K562 (cell line): ENCODE data around the gene MTARC2. TPM values are rescaled to one million over a fixed set of nuclear protein-coding genes. Genes with fewer than 3 reads are reported as not detected.

ENCODE experiments used
- ATAC-seq: fragments of 200-7000 bp; cut with Tn5 transposase; 3 replicates; pipeline ENCODE4 v1.9.1; 2020; ENCODE audit warnings: moderate library complexity
- BruUV-seq: library from RNA; stranded (reverse); fragments of 400-500 nt; replicated peaks from 2 replicates; lab custom pipeline; 2021; lab: Mats Ljungman, UMichigan
- CTCF ChIA-PET: fragments of 300-600 bp; formaldehyde crosslinking; extraction: SDS; loops from one replicate; lab custom pipeline; 2021; ENCODE audit warnings: low intra/inter-chr PET ratio; lab: Yijun Ruan, JAX
- POLR2A ChIA-PET: fragments of 300-600, 350-650 bp; sonication (Branson Sonifier 250); formaldehyde crosslinking; extraction: SDS; loops from one replicate; lab custom pipeline; 2021; ENCODE audit warnings: antibody characterized with exemption, inconsistent platforms; lab: Yijun Ruan, JAX
- DNase-seq, 4 experiments: peaks; one replicate each; pipeline versions ENCODE4 v3.0.0 to v3.0.0-alpha.2; 2011 to 2018; ENCODE audit warnings: low spot score in 3 of 4, mixed read lengths in 3 of 4; ENCODE audit errors: extremely low read depth in 1 of 4
- FAIRE-seq: peaks from 2 replicates; lab custom pipeline; 2011; peaks lifted over from hg19 to GRCh38; lab: Jason Lieb, UNC
- H2AFZ ChIP-seq: 2 replicates; pipeline ENCODE4 v1.6.0; 2011; ENCODE audit warnings: low read depth, low read length, control low read depth, inconsistent platforms
- H3K27ac ChIP-seq: fragments of 200-600 bp; 3 replicates; pipeline ENCODE4 v1.8.0; 2011; ENCODE audit warnings: low read depth, mild to moderate bottlenecking, control low read depth, inconsistent platforms, low read length, moderate library complexity, mixed read lengths; ENCODE audit errors: extremely low read depth
- H3K27me3 ChIP-seq, 2 experiments: fragments of 300-600 bp in 1 of 2; 2 replicates in 1 of 2; 3 replicates in 1 of 2; pipeline versions ENCODE4 v1.6.0 to v1.8.0; 2011; ENCODE audit warnings: inconsistent platforms in 2 of 2, low read length in 2 of 2, mild to moderate bottlenecking in 1 of 2, mixed read lengths in 1 of 2, moderate library complexity in 1 of 2; ENCODE audit not compliant: control insufficient read depth in 2 of 2, insufficient read depth in 2 of 2
- H3K36me3 ChIP-seq: fragments of 300-600 bp; 3 replicates; pipeline ENCODE4 v1.8.0; 2011; ENCODE audit warnings: mild to moderate bottlenecking, low read length, inconsistent platforms; ENCODE audit not compliant: control insufficient read depth, insufficient read depth
- H3K4me1 ChIP-seq, 2 experiments: fragments of 200-600 bp in 1 of 2; replicated peaks in 1 of 2; 2 replicates in 1 of 2; 3 replicates in 1 of 2; pipeline versions ENCODE4 v1.5.1 to v1.8.0; 2011; ENCODE audit warnings: inconsistent platforms in 2 of 2, low read length in 2 of 2, mild to moderate bottlenecking in 1 of 2, mixed read lengths in 1 of 2, moderate library complexity in 1 of 2; ENCODE audit not compliant: control insufficient read depth in 2 of 2, insufficient read depth in 2 of 2
- H3K4me2 ChIP-seq: 2 replicates; pipeline ENCODE4 v1.6.1; 2011; ENCODE audit warnings: low read length, control low read depth, inconsistent platforms, mixed read lengths; ENCODE audit not compliant: insufficient read depth
- H3K4me3 ChIP-seq: fragments of 200-600 bp; sonication (generic), shearing (Covaris generic); 2 replicates; pipeline ENCODE4 v1.5.1; 2016; ENCODE audit warnings: control low read depth, inconsistent platforms
- H3K79me2 ChIP-seq: fragments of 200-600 bp; 3 replicates; pipeline ENCODE4 v1.8.0; 2011; ENCODE audit warnings: low read length, inconsistent platforms; ENCODE audit not compliant: control insufficient read depth, insufficient read depth
- H3K9ac ChIP-seq, 2 experiments: 2 replicates each; pipeline versions ENCODE4 v1.6.0 to v1.6.1; 2011; ENCODE audit warnings: low read depth in 2 of 2, low read length in 2 of 2, control low read depth in 1 of 2, inconsistent platforms in 1 of 2, mild to moderate bottlenecking in 1 of 2, mixed read lengths in 1 of 2; ENCODE audit not compliant: insufficient read depth in 1 of 2
- H3K9me1 ChIP-seq: one replicate; pipeline ENCODE4 v1.6.0; 2011; ENCODE audit warnings: inconsistent platforms, mild to moderate bottlenecking, low read length, moderate library complexity; ENCODE audit not compliant: control insufficient read depth, insufficient read depth
- H3K9me3 ChIP-seq: replicated peaks from 2 replicates; pipeline ENCODE4 v1.5.1; 2011; ENCODE audit warnings: low read depth, low read length, inconsistent platforms; ENCODE audit not compliant: control insufficient read depth, insufficient read depth
- H4K20me1 ChIP-seq: replicated peaks from 2 replicates; pipeline ENCODE4 v1.6.1; 2011; ENCODE audit warnings: low read length, inconsistent platforms, mixed read lengths; ENCODE audit not compliant: control insufficient read depth, insufficient read depth
- FOSL1 ChIP-seq: fragments of 200-800 bp; sonication (Bioruptor generic); conservative IDR thresholded peaks from 2 replicates; pipeline ENCODE4 v1.6.1; 2016; ENCODE audit warnings: missing genetic modification characterization, missing compliant biosample characterization
- FOXA1 ChIP-seq: fragments of 450-650 bp; IDR thresholded peaks from 2 replicates; pipeline ENCODE4 v1.6.1; 2016; ENCODE audit warnings: mild to moderate bottlenecking, borderline replicate concordance
- KHSRP ChIP-seq: fragments of 450-650 bp; IDR thresholded peaks from 2 replicates; pipeline ENCODE4 v1.6.1; 2017
- SNRNP70 ChIP-seq: fragments of 200-400 bp; formaldehyde crosslinking; optimal IDR thresholded peaks from 2 replicates; pipeline ENCODE3; 2017; ENCODE audit warnings: low read depth, low read length
- WGBS: fragments of 100-300 bp; shearing (Covaris generic); methylation state at CpG from one replicate; pipeline ENCODE4 v1.1.6; 2016; ENCODE audit warnings: low coverage, mixed read lengths; ENCODE audit not compliant: insufficient coverage; ENCODE audit errors: missing lambda C conversion rate; 5-methylcytosine and 5-hydroxymethylcytosine counted together
- in situ Hi-C: fragments of 300-500 bp; cut with MboI; formaldehyde crosslinking; loops from 4 replicates; pipeline ENCODE4 v1.15.0; 2018; ENCODE audit warnings: inconsistent platforms, mixed read lengths
- intact Hi-C: fragments of 100-400 bp; cut with micrococcal nuclease; formaldehyde crosslinking; loops from 2 replicates; pipeline ENCODE4 v1.14.2; 2022
- polyA plus RNA-seq, 8 experiments: library from polyadenylated mRNA; depleted of rRNA in 4 of 8; stranded (reverse) in 5 of 8; unstranded in 3 of 8; fragments of >200 nt; fragmentation: Nextera tagmentation in 2 of 8; fragmentation: Illumina TruSeq in 1 of 8; extraction: Ambion mirVana in 2 of 8; extraction: Trizol in 1 of 8; gene quantifications; 2 replicates each; pipeline versions ENCODE4 v1.2.1 to v1.2.3, GENCODE V29; 2011 to 2014; ENCODE audit warnings: inconsistent platforms in 1 of 8, missing spikeins in 1 of 8
- total RNA-seq, 7 experiments: library from RNA; depleted of rRNA in 6 of 7; stranded (reverse); fragments of >200 nt in 6 of 7; fragmentation: Illumina TruSeq in 2 of 7; extraction: Trizol in 2 of 7; gene quantifications; 2 replicates each; pipeline versions ENCODE4 v1.2.1 to v1.2.3, GENCODE V29; 2011 to 2021; ENCODE audit warnings: low replicate concordance in 1 of 7
- TF ChIP-seq, protein P1 (sequence below): fragments of 450-650 bp; IDR thresholded peaks from 2 replicates; pipeline ENCODE4 v1.6.1; 2014; ENCODE audit warnings: low read depth, mild to moderate bottlenecking, moderate library complexity, borderline replicate concordance
- TF ChIP-seq, protein P2 (sequence below): fragments of 450-650 bp; IDR thresholded peaks from 2 replicates; pipeline ENCODE4 v1.6.1; 2016; ENCODE audit warnings: antibody characterized with exemption

MTARC2 gene
- total and polyA plus RNA-seq, 9 of the 15 experiments (the other 6 are each of a cell fraction or from before 2014, with no cell fraction given), result 0.03 to 0.35 TPM; not detected in 7

GRCh38 chr1:220817907-220818306 is 69.8 kb downstream of the MTARC2 start:
- Histone ChIP-seq H3K9me3 (no peaks in the 10 kb centered on the region), H3K4me3 (no peak overlapping the region), H3K36me3 (no peaks in the 10 kb centered on the region), H3K4me1 (no peaks in the 10 kb centered on the region), H4K20me1 (no peaks in the 10 kb centered on the region), H3K4me2 (no peak overlapping the region), H3K27me3 (no peaks in the 10 kb centered on the region), H3K9ac (no peak overlapping the region), H3K79me2 (no peaks in the 10 kb centered on the region), H3K27ac (no peak overlapping the region), H3K9me1 (no peaks in the 10 kb centered on the region), H2AFZ (no peak overlapping the region)
- ATAC-seq, result no peak
- POLR2A ChIA-PET, result interaction anchor here (0.6 kb wide), 1 partner anchor 1579 kb away, joined by 4 read pairs; no protein-coding TSS in a partner anchor
- no TSS peak for BruUV-seq
- CTCF ChIA-PET, result no interaction called here
- intact Hi-C loops, result loop anchor here (10.0 kb wide), 1 partner anchor 197 kb away; no protein-coding TSS in a partner anchor
- TF ChIP-seq, protein P1, sequence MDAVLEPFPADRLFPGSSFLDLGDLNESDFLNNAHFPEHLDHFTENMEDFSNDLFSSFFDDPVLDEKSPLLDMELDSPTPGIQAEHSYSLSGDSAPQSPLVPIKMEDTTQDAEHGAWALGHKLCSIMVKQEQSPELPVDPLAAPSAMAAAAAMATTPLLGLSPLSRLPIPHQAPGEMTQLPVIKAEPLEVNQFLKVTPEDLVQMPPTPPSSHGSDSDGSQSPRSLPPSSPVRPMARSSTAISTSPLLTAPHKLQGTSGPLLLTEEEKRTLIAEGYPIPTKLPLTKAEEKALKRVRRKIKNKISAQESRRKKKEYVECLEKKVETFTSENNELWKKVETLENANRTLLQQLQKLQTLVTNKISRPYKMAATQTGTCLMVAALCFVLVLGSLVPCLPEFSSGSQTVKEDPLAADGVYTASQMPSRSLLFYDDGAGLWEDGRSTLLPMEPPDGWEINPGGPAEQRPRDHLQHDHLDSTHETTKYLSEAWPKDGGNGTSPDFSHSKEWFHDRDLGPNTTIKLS, result no peak
- TF ChIP-seq KHSRP (no peak), FOXA1 (no peak), FOSL1 (no peak), SNRNP70 (no peak)
- TF ChIP-seq, protein P2, sequence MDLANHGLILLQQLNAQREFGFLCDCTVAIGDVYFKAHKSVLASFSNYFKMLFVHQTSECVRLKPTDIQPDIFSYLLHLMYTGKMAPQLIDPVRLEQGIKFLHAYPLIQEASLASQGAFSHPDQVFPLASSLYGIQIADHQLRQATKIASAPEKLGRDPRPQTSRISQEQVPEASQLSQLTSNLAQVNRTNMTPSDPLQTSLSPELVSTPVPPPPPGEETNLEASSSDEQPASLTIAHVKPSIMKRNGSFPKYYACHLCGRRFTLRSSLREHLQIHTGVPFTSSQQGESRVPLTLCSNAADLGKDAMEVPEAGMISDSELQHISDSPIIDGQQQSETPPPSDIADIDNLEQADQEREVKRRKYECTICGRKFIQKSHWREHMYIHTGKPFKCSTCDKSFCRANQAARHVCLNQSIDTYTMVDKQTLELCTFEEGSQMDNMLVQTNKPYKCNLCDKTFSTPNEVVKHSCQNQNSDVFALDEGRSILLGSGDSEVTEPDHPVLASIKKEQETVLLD, result no peak
- no peak for FAIRE-seq
- 7% methylated on average over 1 of the region's 1 CpG for WGBS
- in situ Hi-C loops, result loop anchor here (10.0 kb wide), 3 partner anchors 387 to 1637 kb away; no protein-coding TSS in a partner anchor
- DNase-seq, result no peak
